ENCODE data around the gene EFTUD2.

EFTUD2 gene

DNA sequence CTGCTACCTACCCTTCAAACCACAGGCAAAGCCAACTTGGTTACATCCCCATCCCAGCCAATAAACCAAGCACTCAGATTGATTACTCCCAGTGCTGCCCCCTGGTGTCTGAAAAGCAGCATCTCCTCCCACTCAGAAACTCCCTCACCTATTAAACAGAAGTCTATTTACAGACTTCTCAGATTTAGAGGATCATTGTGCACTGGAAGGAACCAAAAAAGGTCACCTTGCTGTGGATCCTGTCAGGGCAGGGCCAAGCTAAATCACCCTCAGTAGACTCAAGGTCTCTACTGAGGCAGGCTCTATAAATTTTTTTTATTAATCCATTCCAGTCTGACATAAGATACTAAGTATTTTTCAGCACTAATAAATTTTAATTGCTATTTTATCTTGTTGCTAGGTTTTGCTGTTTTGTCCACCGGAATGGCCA, 34.0 kb downstream of the EFTUD2 start:
- no peaks in the 10 kb centered on the region for H3K9me3 Mint-ChIP-seq
- peak; percentile 60 for DNase-seq
- H3K4me1 Mint-ChIP-seq (ENCODE audit: low read depth): no peaks in the 10 kb centered on the region
- peaks cover 99% of the 10 kb centered on the region for H3K36me3 Mint-ChIP-seq (ENCODE audit: low read depth)
- no peaks in the 10 kb centered on the region for H3K27me3 Mint-ChIP-seq
- H3K27ac Mint-ChIP-seq: no peak overlapping the region
- no peak overlapping the region for H3K4me3 Mint-ChIP-seq

DNA sequence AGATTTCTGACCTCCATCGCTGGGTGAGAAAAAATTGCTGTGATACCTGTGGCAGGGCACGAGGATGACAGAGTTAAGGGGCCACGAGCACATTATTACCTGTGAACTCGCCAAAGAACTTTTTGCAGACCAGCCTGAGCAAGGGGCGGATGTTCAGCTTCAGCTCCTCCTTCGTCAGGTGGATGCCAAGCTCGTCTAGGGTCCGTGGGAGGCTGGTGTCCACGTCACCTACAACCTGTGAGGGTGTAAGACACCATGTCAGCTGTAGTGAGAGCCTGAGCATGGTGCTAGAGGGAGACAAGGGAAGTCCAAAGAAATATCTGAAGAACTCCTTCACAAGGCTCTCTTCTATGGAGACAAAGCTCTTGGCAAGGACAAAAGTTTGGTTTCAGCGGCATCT, 34.4 kb downstream of the EFTUD2 start:
- no peaks in the 10 kb centered on the region for H3K9me3 Mint-ChIP-seq

DNA sequence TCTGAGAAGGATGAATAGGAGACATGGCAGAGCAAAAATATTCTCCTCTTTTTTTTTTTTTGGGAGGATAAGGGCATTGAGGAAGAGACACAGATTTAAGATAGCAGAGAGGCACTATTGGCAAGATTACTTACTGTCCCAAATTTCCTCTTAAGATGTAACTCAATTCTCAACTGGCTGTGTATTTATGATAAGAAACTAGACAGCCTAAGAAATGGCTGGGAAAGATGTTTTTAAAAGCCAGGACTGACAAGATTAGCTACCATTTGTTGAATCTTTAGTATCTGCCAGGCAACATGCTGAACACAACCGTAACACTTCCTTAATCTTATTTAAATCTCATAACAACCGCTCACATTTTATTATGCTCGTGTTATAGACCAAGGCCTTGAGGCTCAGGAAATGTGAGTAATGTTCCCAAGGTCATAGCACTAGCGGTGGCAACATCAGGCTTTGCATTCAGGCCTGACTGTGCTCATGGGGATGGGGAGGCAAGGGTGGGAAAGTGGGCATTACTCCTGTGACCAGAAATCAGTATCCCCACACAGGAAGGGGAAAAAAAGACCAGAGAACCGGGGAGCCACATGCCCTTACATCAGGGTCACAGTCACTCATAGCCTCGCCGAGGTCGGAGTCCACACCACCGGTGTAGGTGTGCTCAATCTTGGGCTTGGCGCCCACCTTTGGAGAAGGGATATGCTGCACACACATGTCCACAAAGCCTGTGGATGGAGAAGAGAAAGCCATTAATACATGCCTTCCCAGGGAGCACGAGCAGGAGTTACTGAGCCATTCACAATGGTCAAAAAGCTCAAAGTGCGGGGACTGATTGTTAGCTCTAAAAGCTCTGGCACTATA, 36.0 kb downstream of the EFTUD2 start:
- DNase-seq: no peak
- Mint-ChIP-seq H3K36me3 (ENCODE audit: low read depth) (peaks cover 99% of the 10 kb centered on the region), H3K4me3 (no peak overlapping the region), H3K27me3 (no peaks in the 10 kb centered on the region), H3K27ac (no peak overlapping the region), H3K4me1 (ENCODE audit: low read depth) (no peaks in the 10 kb centered on the region), H3K9me3 (no peaks in the 10 kb centered on the region)

More for the DNA sequence above, 34.4 kb downstream of the EFTUD2 start:
- no peak overlapping the region for H3K4me3 Mint-ChIP-seq
- H3K36me3 Mint-ChIP-seq (ENCODE audit: low read depth): peaks cover 99% of the 10 kb centered on the region
- no peak for DNase-seq
- H3K27ac Mint-ChIP-seq: no peak overlapping the region
- H3K27me3 Mint-ChIP-seq: no peaks in the 10 kb centered on the region
- H3K4me1 Mint-ChIP-seq (ENCODE audit: low read depth): no peaks in the 10 kb centered on the region

DNA sequence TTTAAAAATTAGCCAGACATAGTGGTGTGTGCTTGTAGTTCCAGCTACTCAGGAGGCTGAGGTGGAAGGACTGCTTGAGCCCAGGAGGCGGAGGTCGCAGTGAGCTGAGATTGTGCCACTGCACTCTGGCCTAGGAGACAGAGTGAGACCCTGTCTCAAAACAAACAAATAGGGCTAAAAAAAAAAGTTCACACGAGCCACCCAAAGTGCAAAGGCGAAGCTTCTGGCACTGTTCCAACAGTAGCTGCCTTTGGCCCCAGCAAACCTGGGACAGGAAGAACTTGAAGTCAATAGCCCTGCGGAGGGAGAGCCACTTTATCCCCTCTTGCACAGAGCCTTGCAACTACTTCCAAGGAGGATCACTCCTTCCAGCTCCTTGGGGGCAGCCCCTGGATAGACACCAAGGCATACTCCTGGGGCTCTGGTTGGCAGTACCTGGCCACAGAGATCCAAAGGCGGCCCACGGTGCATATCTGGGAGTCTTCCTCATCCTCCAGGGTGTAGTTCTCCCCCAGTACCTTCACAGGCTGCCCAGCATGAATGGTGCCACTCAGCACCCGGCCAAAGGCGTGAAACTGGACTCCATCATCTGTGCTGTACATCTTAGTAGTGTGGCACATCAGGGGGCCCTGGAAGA, 36.8 kb downstream of the EFTUD2 start:
- H3K27me3 Mint-ChIP-seq: no peaks in the 10 kb centered on the region
- H3K36me3 Mint-ChIP-seq (ENCODE audit: low read depth): peaks cover 99% of the 10 kb centered on the region
- H3K27ac Mint-ChIP-seq: no peak overlapping the region
- no peak overlapping the region for H3K4me3 Mint-ChIP-seq
- DNase-seq: no peak
- H3K9me3 Mint-ChIP-seq: no peaks in the 10 kb centered on the region
- no peaks in the 10 kb centered on the region for H3K4me1 Mint-ChIP-seq (ENCODE audit: low read depth)

DNA sequence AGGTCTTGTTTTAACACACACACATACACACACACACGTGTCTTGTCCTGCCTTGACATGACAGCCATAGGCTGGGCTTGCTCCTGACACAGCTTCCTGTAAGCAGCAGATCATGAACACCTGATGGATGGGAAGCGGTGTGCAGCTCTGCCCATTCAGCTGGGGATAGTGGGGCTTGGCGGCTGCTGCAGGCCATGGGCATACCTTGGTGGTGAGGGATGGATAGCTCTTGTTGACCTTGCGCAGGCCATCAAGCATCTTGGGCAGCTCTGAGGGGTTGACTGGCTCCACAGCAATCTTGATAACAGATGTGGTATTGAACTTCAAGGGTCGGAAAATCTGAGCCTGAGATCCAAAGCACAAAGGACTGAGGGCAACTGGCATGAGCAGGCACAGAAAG, 39.5 kb downstream of the EFTUD2 start:
- Mint-ChIP-seq H3K4me3 (no peak overlapping the region), H3K9me3 (no peaks in the 10 kb centered on the region), H3K27ac (no peak overlapping the region), H3K36me3 (ENCODE audit: low read depth) (peaks cover 99% of the 10 kb centered on the region), H3K27me3 (no peaks in the 10 kb centered on the region), H3K4me1 (ENCODE audit: low read depth) (no peaks in the 10 kb centered on the region)
- no peak for DNase-seq

DNA sequence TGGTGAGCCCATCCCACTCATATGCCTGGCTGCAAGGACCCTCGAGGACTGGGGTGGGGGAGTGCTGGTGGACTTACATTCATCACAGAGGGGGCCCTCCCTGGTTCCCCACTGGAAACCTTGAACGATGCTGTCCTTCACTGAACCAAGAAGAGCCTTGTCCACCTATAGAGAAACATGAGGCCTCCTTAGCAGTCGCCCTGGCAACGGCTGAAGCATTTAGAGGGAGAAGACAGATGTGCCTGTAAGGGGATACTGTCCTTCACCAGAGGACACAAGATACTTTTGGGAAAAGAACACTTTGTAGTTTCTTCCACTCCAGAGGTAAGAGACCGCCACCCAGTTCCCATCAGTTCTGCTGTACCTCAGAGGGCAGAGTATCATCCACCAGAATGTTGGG, 45.1 kb downstream of the EFTUD2 start:
- no peaks in the 10 kb centered on the region for H3K9me3 Mint-ChIP-seq
- no peak for DNase-seq
- no peaks in the 10 kb centered on the region for H3K4me1 Mint-ChIP-seq (ENCODE audit: low read depth)
- peaks cover 97% of the 10 kb centered on the region for H3K36me3 Mint-ChIP-seq (ENCODE audit: low read depth)
- H3K27ac Mint-ChIP-seq: peak overlapping the region; percentile 11
- no peak overlapping the region for H3K4me3 Mint-ChIP-seq
- no peaks in the 10 kb centered on the region for H3K27me3 Mint-ChIP-seq

DNA sequence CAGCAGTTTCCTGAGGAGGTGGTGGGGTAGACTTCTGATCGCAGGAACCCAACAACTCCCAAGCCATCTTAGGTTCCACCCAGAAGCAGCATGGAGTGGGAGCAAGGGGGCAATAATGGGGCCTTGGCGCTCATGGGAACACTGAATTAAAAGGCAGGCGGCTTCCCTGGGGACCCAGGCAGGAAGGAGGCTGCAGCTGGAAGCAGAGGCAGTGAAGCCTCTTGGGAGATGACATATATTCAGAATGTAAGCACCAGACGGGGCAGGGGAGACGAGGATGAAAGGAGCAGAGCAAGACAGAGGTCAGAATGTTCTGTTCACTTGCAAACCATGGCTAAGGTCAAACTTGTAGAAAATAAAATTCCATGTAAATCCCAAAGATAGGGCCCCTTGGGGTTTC, 48.6 kb downstream of the EFTUD2 start:
- no peaks in the 10 kb centered on the region for H3K4me1 Mint-ChIP-seq (ENCODE audit: low read depth)
- peak overlapping the region; percentile 44 for H3K27ac Mint-ChIP-seq
- H3K27me3 Mint-ChIP-seq: no peaks in the 10 kb centered on the region
- H3K9me3 Mint-ChIP-seq: no peaks in the 10 kb centered on the region
- H3K36me3 Mint-ChIP-seq (ENCODE audit: low read depth): peaks cover 72% of the 10 kb centered on the region
- H3K4me3 Mint-ChIP-seq: no peak overlapping the region
- DNase-seq: no peak

DNA sequence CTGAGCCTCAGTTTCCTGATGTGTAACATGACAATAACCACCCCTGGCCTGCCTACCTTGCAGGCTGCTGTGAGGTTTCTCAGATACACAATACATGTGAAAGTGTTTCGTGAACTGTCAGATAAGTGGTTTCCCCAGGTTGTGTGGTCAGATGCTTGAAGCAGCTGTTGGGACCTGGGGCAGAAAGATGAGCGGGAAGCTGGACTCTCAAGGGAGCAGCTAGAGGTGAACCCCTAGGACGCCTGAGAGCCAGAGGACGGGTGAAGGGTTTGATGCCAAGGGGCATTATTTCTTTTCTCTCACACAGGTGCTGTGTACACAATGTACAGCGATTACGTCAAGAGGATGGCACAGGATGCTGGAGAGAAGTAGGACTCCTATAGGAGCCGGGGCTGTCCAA, 49.2 kb downstream of the EFTUD2 start:
- H3K9me3 Mint-ChIP-seq: no peaks in the 10 kb centered on the region
- H3K4me3 Mint-ChIP-seq: no peak overlapping the region
- peaks cover 66% of the 10 kb centered on the region for H3K36me3 Mint-ChIP-seq (ENCODE audit: low read depth)
- no peaks in the 10 kb centered on the region for H3K27me3 Mint-ChIP-seq
- H3K27ac Mint-ChIP-seq: peak overlapping the region; percentile 44
- DNase-seq: no peak
- no peaks in the 10 kb centered on the region for H3K4me1 Mint-ChIP-seq (ENCODE audit: low read depth)

DNA sequence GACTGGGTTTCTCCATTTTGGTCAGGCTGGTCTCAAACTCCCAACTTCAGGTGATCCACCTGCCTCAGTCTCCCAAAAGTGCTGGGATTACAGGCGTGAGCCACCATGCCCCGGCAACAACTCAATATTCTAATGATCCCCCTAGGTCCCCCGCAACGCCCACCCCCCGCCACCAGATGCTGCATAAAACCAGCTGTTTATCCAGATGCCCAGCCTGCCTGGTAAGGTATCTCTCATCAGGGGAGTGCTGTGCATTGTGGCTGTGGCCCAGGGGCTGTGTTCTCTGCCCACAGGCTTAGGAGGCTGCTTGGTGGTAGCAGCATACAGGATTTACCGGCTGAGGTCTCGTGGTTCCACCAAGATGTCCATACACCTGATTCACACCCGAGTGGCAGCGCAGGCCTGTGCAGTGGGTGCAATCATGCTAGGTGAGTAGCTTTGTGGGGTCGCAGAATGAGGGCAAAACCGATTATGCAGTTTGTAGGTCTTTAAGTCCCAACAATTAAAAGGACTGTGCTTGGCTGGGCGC, 50.2 kb downstream of the EFTUD2 start:
- peak overlapping the region; percentile 22 for H3K27ac Mint-ChIP-seq
- peaks cover 56% of the 10 kb centered on the region for H3K36me3 Mint-ChIP-seq (ENCODE audit: low read depth)
- H3K4me3 Mint-ChIP-seq: no peak overlapping the region
- no peak for DNase-seq
- H3K4me1 Mint-ChIP-seq (ENCODE audit: low read depth): no peaks in the 10 kb centered on the region
- no peaks in the 10 kb centered on the region for H3K9me3 Mint-ChIP-seq
- no peaks in the 10 kb centered on the region for H3K27me3 Mint-ChIP-seq

DNA sequence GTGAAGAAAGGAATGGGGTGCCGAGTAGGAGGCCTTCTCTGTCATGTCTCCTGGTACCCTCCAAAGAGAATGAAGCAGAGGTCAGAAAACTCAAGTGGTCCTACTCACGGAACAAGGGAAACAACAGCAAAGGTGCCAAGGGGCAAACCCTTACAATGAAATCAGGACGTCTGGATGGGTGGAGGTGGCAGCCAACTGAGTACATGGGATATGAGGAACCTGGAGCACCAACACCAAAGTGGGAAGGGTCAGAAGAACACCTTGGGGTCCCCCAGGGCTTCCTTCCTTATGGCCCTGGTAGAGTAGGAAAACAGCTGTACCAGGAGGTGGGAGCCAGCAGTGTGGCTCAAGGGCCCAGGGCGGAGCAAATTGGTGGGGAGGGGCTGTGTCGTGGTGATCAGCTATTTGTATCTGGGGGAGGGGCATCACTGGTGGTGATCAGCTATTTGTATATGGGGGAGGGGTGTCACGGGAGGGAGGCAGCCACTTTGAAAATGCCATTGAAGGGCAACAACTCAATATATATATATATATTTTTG, 50.9 kb downstream of the EFTUD2 start:
- no peaks in the 10 kb centered on the region for H3K27me3 Mint-ChIP-seq
- H3K4me3 Mint-ChIP-seq: no peak overlapping the region
- peak overlapping the region; percentile 53 for H3K27ac Mint-ChIP-seq
- no peaks in the 10 kb centered on the region for H3K4me1 Mint-ChIP-seq (ENCODE audit: low read depth)
- DNase-seq: no peak
- H3K36me3 Mint-ChIP-seq (ENCODE audit: low read depth): peaks cover 49% of the 10 kb centered on the region
- H3K9me3 Mint-ChIP-seq: no peaks in the 10 kb centered on the region

DNA sequence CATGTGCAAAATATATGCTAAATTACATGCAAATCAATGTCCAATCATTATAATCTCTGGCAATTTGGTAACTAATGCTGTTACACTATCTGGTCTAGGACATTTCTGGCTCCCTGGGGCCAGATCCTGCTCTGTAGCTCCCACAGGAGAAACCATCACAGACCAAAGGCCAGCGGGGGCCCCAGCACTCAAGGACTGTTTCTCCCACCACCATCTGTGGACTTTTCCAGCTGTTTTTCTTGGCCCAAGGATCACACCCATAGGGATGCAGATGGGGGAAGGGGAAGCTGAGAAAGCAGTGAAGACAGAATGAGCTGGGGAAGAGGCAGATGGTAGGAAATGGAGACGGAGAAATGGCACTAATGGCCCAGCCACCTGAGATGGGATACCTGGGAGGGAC, 51.7 kb downstream of the EFTUD2 start, which contains the start of gene HIGD1B:
Gene HIGD1B, plus strand, starts transcription at position 298 of the 400 bp plus-strand sequence. CDS start 270 bp downstream, outside the sequence.
- no peak for DNase-seq
- H3K9me3 Mint-ChIP-seq: no peaks in the 10 kb centered on the region
- H3K4me1 Mint-ChIP-seq (ENCODE audit: low read depth): no peaks in the 10 kb centered on the region
- H3K4me3 Mint-ChIP-seq: no peak within 1 kb of the TSS
- H3K36me3 Mint-ChIP-seq (ENCODE audit: low read depth): peaks cover 42% of the 10 kb centered on the region
- H3K27me3 Mint-ChIP-seq: no peaks in the 10 kb centered on the region
- H3K27ac Mint-ChIP-seq: peak within 1 kb of the TSS; percentile 53

DNA sequence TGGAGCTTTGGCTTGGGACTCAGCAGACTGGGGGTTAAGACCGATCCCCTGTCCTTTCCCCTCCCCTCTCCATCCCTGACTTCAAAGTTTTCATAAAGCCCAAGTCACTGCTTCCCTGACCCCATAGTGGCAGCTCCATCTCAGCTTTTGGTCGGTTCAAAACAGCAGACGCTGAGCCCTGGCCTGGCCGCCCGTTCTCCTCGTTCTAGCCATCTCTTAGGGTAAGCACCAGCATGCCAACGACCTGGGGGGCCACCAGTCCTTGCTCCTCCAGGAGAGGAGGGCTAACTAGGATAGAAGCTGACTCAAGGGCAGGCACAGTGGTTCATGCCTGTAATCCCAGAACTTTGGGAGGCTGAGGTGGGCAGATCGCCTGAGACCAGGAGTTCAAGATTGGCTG, 53.0 kb downstream of the EFTUD2 start:
- Mint-ChIP-seq H3K4me3 (no peak overlapping the region), H3K9me3 (no peaks in the 10 kb centered on the region), H3K27ac (peak overlapping the region; percentile 47), H3K27me3 (no peaks in the 10 kb centered on the region), H3K36me3 (ENCODE audit: low read depth) (peaks cover 29% of the 10 kb centered on the region), H3K4me1 (ENCODE audit: low read depth) (no peaks in the 10 kb centered on the region)
- DNase-seq: no peak

DNA sequence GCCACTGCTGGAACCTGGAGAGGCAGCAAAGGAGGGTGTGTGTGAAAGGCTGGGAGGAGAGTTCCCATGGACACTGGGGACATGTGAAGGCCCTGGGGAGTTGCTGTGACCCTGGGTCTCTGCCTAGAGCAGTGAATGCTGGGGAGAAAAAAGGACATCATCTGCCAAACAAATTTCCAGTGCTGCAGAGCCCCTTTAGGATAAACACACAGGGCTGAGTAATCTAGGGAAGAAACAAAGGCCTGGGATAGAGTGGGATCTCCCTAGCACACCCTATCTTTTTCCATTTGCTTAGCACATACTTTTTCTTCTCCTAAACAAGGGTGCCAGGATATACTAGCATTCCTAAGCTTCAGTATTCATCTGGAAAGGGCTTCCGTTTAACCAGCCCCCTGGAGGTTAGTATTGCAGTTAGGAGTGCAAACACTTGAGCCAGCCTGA, 54.8 kb downstream of the EFTUD2 start:
- Mint-ChIP-seq H3K27ac (no peak overlapping the region), H3K27me3 (no peaks in the 10 kb centered on the region), H3K4me3 (no peak overlapping the region), H3K36me3 (ENCODE audit: low read depth) (peaks cover 13% of the 10 kb centered on the region), H3K4me1 (ENCODE audit: low read depth) (peaks cover 6% of the 10 kb centered on the region), H3K9me3 (no peaks in the 10 kb centered on the region)
- DNase-seq: no peak

DNA sequence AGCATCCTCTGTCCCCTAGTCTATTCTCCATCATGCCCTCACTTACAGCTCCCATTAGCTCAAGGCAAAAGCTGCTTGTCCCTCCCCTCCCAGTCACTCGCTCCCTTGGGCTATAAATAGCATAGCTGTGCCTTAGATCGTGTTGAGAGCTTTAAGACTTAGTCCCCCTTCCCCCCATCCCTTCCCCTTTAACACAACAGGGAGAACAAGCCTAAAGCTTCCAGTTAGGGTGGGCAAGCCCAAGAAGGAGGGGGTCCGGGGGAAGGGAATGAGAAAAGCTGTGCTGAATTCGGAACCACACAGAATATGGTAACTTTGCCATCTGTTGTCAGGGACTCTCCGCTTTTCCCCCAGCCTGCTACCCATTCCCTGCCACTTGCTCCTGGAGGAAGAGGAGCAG, 56.5 kb downstream of the EFTUD2 start:
- Mint-ChIP-seq H3K4me1 (ENCODE audit: low read depth) (peaks cover 6% of the 10 kb centered on the region), H3K27ac (no peak overlapping the region), H3K36me3 (ENCODE audit: low read depth) (no peaks in the 10 kb centered on the region), H3K9me3 (no peaks in the 10 kb centered on the region), H3K4me3 (no peak overlapping the region), H3K27me3 (no peaks in the 10 kb centered on the region)
- DNase-seq: no peak

DNA sequence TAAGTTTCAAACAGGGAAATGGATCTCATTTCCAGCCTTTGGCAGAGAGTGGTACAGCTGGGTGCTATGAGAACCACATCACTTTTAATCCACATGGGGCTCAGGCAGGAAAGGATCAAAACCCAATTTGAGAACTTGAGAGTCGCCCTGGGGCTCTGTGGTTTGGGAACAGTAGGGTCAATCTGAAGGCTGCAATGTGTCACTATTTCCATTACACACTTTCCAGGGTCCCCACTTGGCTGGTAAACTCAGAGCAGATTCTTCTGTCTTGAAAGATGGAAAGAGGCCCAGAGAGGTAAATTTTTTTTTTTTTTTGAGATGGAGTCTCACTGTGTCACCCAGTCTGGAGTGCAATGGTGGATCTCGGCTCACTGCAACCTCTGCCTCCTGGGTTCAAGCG, 58.3 kb downstream of the EFTUD2 start:
- H3K4me1 Mint-ChIP-seq (ENCODE audit: low read depth): peaks cover 6% of the 10 kb centered on the region
- H3K27ac Mint-ChIP-seq: peak overlapping the region; percentile 14
- no peaks in the 10 kb centered on the region for H3K9me3 Mint-ChIP-seq
- no peaks in the 10 kb centered on the region for H3K27me3 Mint-ChIP-seq
- no peak overlapping the region for H3K4me3 Mint-ChIP-seq
- DNase-seq: no peak
- no peaks in the 10 kb centered on the region for H3K36me3 Mint-ChIP-seq (ENCODE audit: low read depth)
